ENCODE measurements around the gene CFAP251.

DNA sequence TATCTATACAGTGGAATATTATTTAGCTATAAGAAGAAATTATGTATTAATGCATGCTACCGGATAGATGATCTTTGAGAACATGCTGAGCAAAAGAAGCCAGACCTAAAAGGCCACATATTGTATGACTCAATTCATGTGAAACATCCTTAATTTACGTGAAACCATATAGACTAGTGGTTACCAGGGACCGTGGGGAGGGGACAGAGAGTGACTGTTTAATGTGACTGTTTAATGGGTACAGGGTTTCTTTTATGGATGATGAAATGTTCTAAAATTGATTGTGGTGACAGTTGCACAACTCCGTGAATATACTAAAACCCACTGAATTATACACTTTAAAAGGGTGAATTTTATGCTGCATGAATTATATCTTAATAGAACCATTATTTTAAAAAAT, 94.7 kb downstream of the CFAP251 start:
- TF ChIP-seq, protein P1, sequence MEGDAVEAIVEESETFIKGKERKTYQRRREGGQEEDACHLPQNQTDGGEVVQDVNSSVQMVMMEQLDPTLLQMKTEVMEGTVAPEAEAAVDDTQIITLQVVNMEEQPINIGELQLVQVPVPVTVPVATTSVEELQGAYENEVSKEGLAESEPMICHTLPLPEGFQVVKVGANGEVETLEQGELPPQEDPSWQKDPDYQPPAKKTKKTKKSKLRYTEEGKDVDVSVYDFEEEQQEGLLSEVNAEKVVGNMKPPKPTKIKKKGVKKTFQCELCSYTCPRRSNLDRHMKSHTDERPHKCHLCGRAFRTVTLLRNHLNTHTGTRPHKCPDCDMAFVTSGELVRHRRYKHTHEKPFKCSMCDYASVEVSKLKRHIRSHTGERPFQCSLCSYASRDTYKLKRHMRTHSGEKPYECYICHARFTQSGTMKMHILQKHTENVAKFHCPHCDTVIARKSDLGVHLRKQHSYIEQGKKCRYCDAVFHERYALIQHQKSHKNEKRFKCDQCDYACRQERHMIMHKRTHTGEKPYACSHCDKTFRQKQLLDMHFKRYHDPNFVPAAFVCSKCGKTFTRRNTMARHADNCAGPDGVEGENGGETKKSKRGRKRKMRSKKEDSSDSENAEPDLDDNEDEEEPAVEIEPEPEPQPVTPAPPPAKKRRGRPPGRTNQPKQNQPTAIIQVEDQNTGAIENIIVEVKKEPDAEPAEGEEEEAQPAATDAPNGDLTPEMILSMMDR (IDR thresholded peaks at IDR 0.05): no peak
- no peak for TF ChIP-seq POLR2A (IDR thresholded peaks at IDR 0.05)
